ENCODE measurements around the gene SLC12A7. TPM values are rescaled to one million over a fixed set of nuclear protein-coding genes. Genes with fewer than 3 reads are reported as not detected.

The SLC12A7 gene
- total RNA-seq, 1 experiment from 2014 or later = 28.1 TPM

GRCh38 chr5:1074226-1074625 is 37.6 kb downstream of the SLC12A7 start (continued):
- no peak for TF ChIP-seq FOXP4 (CRISPR knock-in tag; IDR thresholded peaks at IDR 0.05)
- no peak for TF ChIP-seq ZNF121 (CRISPR knock-in tag; IDR thresholded peaks at IDR 0.05)
- no peak for TF ChIP-seq ZNF219 (CRISPR knock-in tag; IDR thresholded peaks at IDR 0.05; ENCODE audit: borderline replicate concordance)
- no peak for TF ChIP-seq STAT6 (CRISPR knock-in tag; conservative IDR thresholded peaks at IDR 0.05; ENCODE audit: low read depth)
- TF ChIP-seq NR2C2 (CRISPR knock-in tag; IDR thresholded peaks at IDR 0.05) = no peak
- TF ChIP-seq NFE2L1 (CRISPR knock-in tag; IDR thresholded peaks at IDR 0.05) = no peak

- Mint-ChIP-seq H3K27me3 (ENCODE audit: low read depth) (no peaks in the 10 kb centered on the region), H3K4me3 (no peak overlapping the region), H3K36me3 (no peaks in the 10 kb centered on the region; the same call in none of the 2 replicates), H3K27ac (peak overlapping the region; percentile 97), H3K9me3 (no peaks in the 10 kb centered on the region), H3K4me1 (no peaks in the 10 kb centered on the region)
- POLR2A ChIA-PET = no interaction called here
- ATAC-seq (no peak), DNase-seq (ENCODE audit: low spot score) (no peak)
- no peak for TF ChIP-seq ZNF281 (CRISPR knock-in tag; IDR thresholded peaks at IDR 0.05)
- no peak for TF ChIP-seq ZNF317 (CRISPR knock-in tag; IDR thresholded peaks at IDR 0.05; ENCODE audit: borderline replicate concordance, low read depth)
- no peak for TF ChIP-seq ATF2 (CRISPR knock-in tag; IDR thresholded peaks at IDR 0.05; ENCODE audit: borderline replicate concordance, low read depth)
- TF ChIP-seq STAT6 (CRISPR knock-in tag; conservative IDR thresholded peaks at IDR 0.05; ENCODE audit: low read depth) = no peak
- no peak for TF ChIP-seq SMAD4 (CRISPR knock-in tag; IDR thresholded peaks at IDR 0.05)
- no peak for TF ChIP-seq USF2 (CRISPR knock-in tag; IDR thresholded peaks at IDR 0.05)
- CTCF ChIA-PET = interaction anchor here (0.6 kb wide), 1 partner anchor 66 kb away, joined by 3 read pairs; no protein-coding TSS in a partner anchor
Observed at GRCh38 chr5:1073239-1074102, 38.4 kb downstream of the SLC12A7 start.
